ENCODE results near the gene KLHL29.

KLHL29 gene

GRCh38 chr2:23545396-23545795 lies 160.4 kb downstream of the KLHL29 start:
- no peaks in the 10 kb centered on the region for H3F3A ChIP-seq (ENCODE audit: control insufficient read depth, insufficient read depth)
- no peaks in the 10 kb centered on the region for H3K36me3 ChIP-seq (ENCODE audit: control insufficient read depth, low read length)
- H3K27me3 ChIP-seq (ENCODE audit: control insufficient read depth, low read length) = peaks cover 2% of the 10 kb centered on the region; the same call in 1 of the 2 replicates
- H3K27ac ChIP-seq (ENCODE audit: low read depth, low read length) = no peak overlapping the region
- TF ChIP-seq EZH2phosphoT487 (IDR thresholded peaks at IDR 0.05; ENCODE audit: borderline replicate concordance, low read length) (no peak), CTCF (IDR thresholded peaks at IDR 0.05; ENCODE audit: low read depth, low read length, poor library complexity, severe bottlenecking) (no peak)
- H3K9me3 ChIP-seq (ENCODE audit: control insufficient read depth, insufficient read depth, low read length) = no peaks in the 10 kb centered on the region
- no peaks in the 10 kb centered on the region for H3K9me2 ChIP-seq (replicated peaks; ENCODE audit: control insufficient read depth, low read length)
- no peaks in the 10 kb centered on the region for H4K20me1 ChIP-seq (ENCODE audit: control insufficient read depth, insufficient read depth, low read depth, low read length)
- no peak overlapping the region for H3K4me3 ChIP-seq (ENCODE audit: low read length)
- H3K79me2 ChIP-seq (ENCODE audit: control insufficient read depth, low read length) = no peaks in the 10 kb centered on the region
- H3K4me1 ChIP-seq (ENCODE audit: control insufficient read depth, low read length) = no peaks in the 10 kb centered on the region
- no peak overlapping the region for H3K4me2 ChIP-seq (ENCODE audit: low read length)

GRCh38 chr2:23545811-23546210 lies 160.8 kb downstream of the KLHL29 start:
- Histone ChIP-seq H3K9me3 (ENCODE audit: control insufficient read depth, insufficient read depth, low read length) (no peaks in the 10 kb centered on the region), H3K36me3 (ENCODE audit: control insufficient read depth, low read length) (no peaks in the 10 kb centered on the region), H3K79me2 (ENCODE audit: control insufficient read depth, low read length) (no peaks in the 10 kb centered on the region), H3F3A (ENCODE audit: control insufficient read depth, insufficient read depth) (no peaks in the 10 kb centered on the region), H3K9me2 (replicated peaks; ENCODE audit: control insufficient read depth, low read length) (no peaks in the 10 kb centered on the region), H3K4me2 (ENCODE audit: low read length) (no peak overlapping the region), H3K4me3 (ENCODE audit: low read length) (no peak overlapping the region), H3K27ac (ENCODE audit: low read depth, low read length) (no peak overlapping the region), H3K27me3 (ENCODE audit: control insufficient read depth, low read length) (peaks cover 2% of the 10 kb centered on the region; the same call in 1 of the 2 replicates), H3K4me1 (ENCODE audit: control insufficient read depth, low read length) (no peaks in the 10 kb centered on the region), H4K20me1 (ENCODE audit: control insufficient read depth, insufficient read depth, low read depth, low read length) (no peaks in the 10 kb centered on the region)
- TF ChIP-seq CTCF (IDR thresholded peaks at IDR 0.05; ENCODE audit: low read depth, low read length, poor library complexity, severe bottlenecking) (no peak), EZH2phosphoT487 (IDR thresholded peaks at IDR 0.05; ENCODE audit: borderline replicate concordance, low read length) (no peak)

- Histone ChIP-seq H3K4me3 (ENCODE audit: low read length) (no peak overlapping the region), H3K79me2 (ENCODE audit: control insufficient read depth, low read length) (no peaks in the 10 kb centered on the region), H3K9me3 (ENCODE audit: control insufficient read depth, insufficient read depth, low read length) (no peaks in the 10 kb centered on the region), H3K4me2 (ENCODE audit: low read length) (no peak overlapping the region), H3K36me3 (ENCODE audit: control insufficient read depth, low read length) (no peaks in the 10 kb centered on the region), H3K27ac (ENCODE audit: low read depth, low read length) (no peak overlapping the region), H3K4me1 (ENCODE audit: control insufficient read depth, low read length) (no peaks in the 10 kb centered on the region), H3F3A (ENCODE audit: control insufficient read depth, insufficient read depth) (no peaks in the 10 kb centered on the region), H3K27me3 (ENCODE audit: control insufficient read depth, low read length) (0 out of 2 replicates have a peak, but pooled peaks cover 2% of the 10 kb centered on the region), H4K20me1 (ENCODE audit: control insufficient read depth, insufficient read depth, low read depth, low read length) (no peaks in the 10 kb centered on the region), H3K9me2 (replicated peaks; ENCODE audit: control insufficient read depth, low read length) (no peaks in the 10 kb centered on the region)
- no peak for TF ChIP-seq CTCF (IDR thresholded peaks at IDR 0.05; ENCODE audit: low read depth, low read length, poor library complexity, severe bottlenecking)
- no peak for TF ChIP-seq EZH2phosphoT487 (IDR thresholded peaks at IDR 0.05; ENCODE audit: borderline replicate concordance, low read length)
Observed at GRCh38 chr2:23546913-23547312, 161.9 kb downstream of the KLHL29 start.
